Panc1 (cell line): ENCODE results near the gene MYLK. TPM values are rescaled to one million over a fixed set of nuclear protein-coding genes. Genes with fewer than 3 reads are reported as not detected.

Experiments
- ATAC-seq: fragments of 200-7000 bp; cut with Tn5 transposase; 2 replicates; pipeline ENCODE4 v1.9.1; 2020; ENCODE audit warnings: mild to moderate bottlenecking, moderate library complexity
- BruUV-seq: library from RNA; stranded (reverse); fragments of 400-500 nt; replicated peaks from 2 replicates; lab custom pipeline; 2021; lab: Mats Ljungman, UMichigan
- CTCF ChIA-PET: fragments of 300-600 bp; sonication (Branson Sonifier 250); formaldehyde crosslinking; loops from one replicate; lab custom pipeline; 2022; ENCODE audit warnings: antibody characterized with exemption; lab: Charles Lee
- POLR2A ChIA-PET: fragments of 300-600 bp; sonication (Branson Sonifier 250); formaldehyde crosslinking; loops from one replicate; lab custom pipeline; 2022; ENCODE audit warnings: antibody characterized with exemption; lab: Charles Lee
- DNase-seq: peaks from one replicate; pipeline ENCODE4 v3.0.0-alpha.2; 2010; ENCODE audit warnings: low read depth, low spot score
- H3K27ac ChIP-seq: 2 replicates; pipeline ENCODE4 v1.5.1; 2011; ENCODE audit warnings: mild to moderate bottlenecking, low read length, inconsistent platforms
- H3K27me3 ChIP-seq: fragments of 200-500 bp; sonication (Bioruptor generic); 2 replicates; pipeline ENCODE4 v1.6.0; 2014; ENCODE audit warnings: low read length, inconsistent platforms; ENCODE audit not compliant: control insufficient read depth, insufficient read depth
- H3K36me3 ChIP-seq: fragments of 200-500 bp; sonication (Bioruptor generic); 2 replicates; pipeline ENCODE4 v1.5.1; 2014; ENCODE audit warnings: inconsistent platforms, mild to moderate bottlenecking, low read length, moderate library complexity; ENCODE audit not compliant: control insufficient read depth, insufficient read depth
- H3K4me1 ChIP-seq: 2 replicates; pipeline ENCODE4 v1.5.1; 2011; ENCODE audit warnings: inconsistent platforms, mild to moderate bottlenecking, low read length, moderate library complexity; ENCODE audit not compliant: control insufficient read depth, insufficient read depth
- H3K4me3 ChIP-seq, 2 experiments: 2 replicates each; pipeline ENCODE4 v1.5.1; 2011 to 2012; ENCODE audit warnings: low read depth in 2 of 2, low read length in 2 of 2, mild to moderate bottlenecking in 2 of 2, inconsistent platforms in 1 of 2, moderate library complexity in 1 of 2
- H3K9me3 ChIP-seq: fragments of 200-500 bp; sonication (Bioruptor generic); 2 replicates; pipeline ENCODE4 v1.5.1; 2014; ENCODE audit warnings: low read depth, mild to moderate bottlenecking, inconsistent platforms, low read length, moderate library complexity; ENCODE audit not compliant: control insufficient read depth, insufficient read depth
- CTCF ChIP-seq: fragments of 450-650 bp; IDR thresholded peaks from 2 replicates; pipeline ENCODE4 v1.5.1; 2017; ENCODE audit warnings: mild to moderate bottlenecking
- POLR2AphosphoS5 ChIP-seq: IDR thresholded peaks from 2 replicates; pipeline ENCODE4 v1.6.1; 2012; ENCODE audit warnings: mild to moderate bottlenecking, low read depth, low read length, moderate library complexity
- REST ChIP-seq, 2 experiments: IDR thresholded peaks; 2 replicates each; pipeline ENCODE4 v1.6.1; 2011 to 2012; ENCODE audit warnings: low read depth in 2 of 2, control low read depth in 1 of 2, low read length in 1 of 2, mild to moderate bottlenecking in 1 of 2, moderate library complexity in 1 of 2; ENCODE audit not compliant: insufficient read depth in 1 of 2
- SIN3A ChIP-seq: IDR thresholded peaks from 2 replicates; pipeline ENCODE4 v1.6.1; 2012; ENCODE audit warnings: low read depth, mild to moderate bottlenecking, low read length, moderate library complexity, borderline replicate concordance; ENCODE audit not compliant: insufficient read depth
- TCF7L2 ChIP-seq: IDR thresholded peaks from 2 replicates; pipeline ENCODE4 v1.6.1; 2011; ENCODE audit warnings: mild to moderate bottlenecking, low read depth, low read length, inconsistent platforms
- in situ Hi-C: cut with HindIII; loops from 2 replicates; pipeline ENCODE4 v1.10.0; 2016; ENCODE audit warnings: low sequenced_read_pairs, low pct_unique_long_range_greater_than_20kb
- intact Hi-C: fragments of 100-400 bp; cut with micrococcal nuclease; formaldehyde crosslinking; loops from one replicate; pipeline ENCODE4 v1.10.0; 2022; ENCODE audit not compliant: unreplicated experiment
- total RNA-seq: library from RNA; stranded (reverse); gene quantifications from one replicate; pipeline ENCODE4 v1.2.1, GENCODE V29; 2021; ENCODE audit not compliant: unreplicated experiment

Gene MYLK
- total RNA-seq, 1 experiment from 2014 or later: 29.7 TPM

GRCh38 chr3:123859177-123859576, 25.0 kb downstream of the MYLK start:
- in situ Hi-C loops (no loop called here), intact Hi-C loops (no loop called here)

DNA sequence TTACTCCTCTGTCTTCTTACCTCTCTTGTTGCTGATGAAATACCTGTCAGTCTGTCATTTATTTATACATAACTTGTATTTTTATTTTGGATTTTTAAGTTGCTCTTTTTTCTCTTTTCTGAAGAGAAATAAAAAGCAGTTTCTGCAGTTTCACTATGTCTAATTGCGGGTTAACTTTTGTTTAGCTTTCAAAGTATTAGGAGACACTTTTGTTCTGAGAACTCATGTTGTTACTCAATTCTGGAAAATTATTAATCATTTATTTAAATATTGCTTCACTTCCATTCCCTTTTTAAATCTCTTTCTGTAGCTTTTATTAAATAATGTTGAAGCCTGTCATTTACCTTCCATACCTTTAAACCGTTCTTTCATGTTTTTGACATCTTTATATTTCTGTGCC, 29.2 kb downstream of the MYLK start:
- Histone ChIP-seq H3K9me3 (no peaks in the 10 kb centered on the region), H3K36me3 (no peaks in the 10 kb centered on the region), H3K4me1 (no peaks in the 10 kb centered on the region), H3K27ac (no peak overlapping the region), H3K4me3 (no peak overlapping the region), H3K27me3 (no peaks in the 10 kb centered on the region)
- in situ Hi-C loops (no loop called here), intact Hi-C loops (no loop called here)
- no peak for DNase-seq
- ChIA-PET POLR2A (no interaction called here), CTCF (no interaction called here)
- no peak for TF ChIP-seq SIN3A
- no peak for TF ChIP-seq REST (IDR thresholded peaks at IDR 0.05; ENCODE audit: insufficient read depth in 1 of 2, low read depth in 2 of 2, low read length in 1 of 2)
- no peak for TF ChIP-seq CTCF
- no peak for TF ChIP-seq POLR2AphosphoS5
- no peak for TF ChIP-seq TCF7L2
- ATAC-seq: no peak
- BruUV-seq: no TSS peak

More at GRCh38 chr3:123859177-123859576, 25.0 kb downstream of the MYLK start:
- TF ChIP-seq POLR2AphosphoS5: no peak
- no peak for TF ChIP-seq TCF7L2
- no peak for TF ChIP-seq CTCF
- no peak for TF ChIP-seq SIN3A
- TF ChIP-seq REST (IDR thresholded peaks at IDR 0.05; ENCODE audit: insufficient read depth in 1 of 2, low read depth in 2 of 2, low read length in 1 of 2): no peak
- DNase-seq (no peak), ATAC-seq (no peak)
- Histone ChIP-seq H3K27ac (no peak overlapping the region), H3K4me1 (no peaks in the 10 kb centered on the region), H3K27me3 (no peaks in the 10 kb centered on the region), H3K36me3 (no peaks in the 10 kb centered on the region), H3K9me3 (no peaks in the 10 kb centered on the region), H3K4me3 (no peak overlapping the region)
- ChIA-PET CTCF (no interaction called here), POLR2A (interaction anchor here (0.7 kb wide), 1 partner anchor 136 kb away, joined by 3 read pairs; no protein-coding TSS in a partner anchor)
- no TSS peak for BruUV-seq
